Measurements from ENCODE around the gene IMPDH2.
"Not testable (repeated sequence)": the region's sequence is repeated elsewhere in the genome, so short reads cannot be mapped to it uniquely, and the experiment has no call there.

Gene IMPDH2

DNA sequence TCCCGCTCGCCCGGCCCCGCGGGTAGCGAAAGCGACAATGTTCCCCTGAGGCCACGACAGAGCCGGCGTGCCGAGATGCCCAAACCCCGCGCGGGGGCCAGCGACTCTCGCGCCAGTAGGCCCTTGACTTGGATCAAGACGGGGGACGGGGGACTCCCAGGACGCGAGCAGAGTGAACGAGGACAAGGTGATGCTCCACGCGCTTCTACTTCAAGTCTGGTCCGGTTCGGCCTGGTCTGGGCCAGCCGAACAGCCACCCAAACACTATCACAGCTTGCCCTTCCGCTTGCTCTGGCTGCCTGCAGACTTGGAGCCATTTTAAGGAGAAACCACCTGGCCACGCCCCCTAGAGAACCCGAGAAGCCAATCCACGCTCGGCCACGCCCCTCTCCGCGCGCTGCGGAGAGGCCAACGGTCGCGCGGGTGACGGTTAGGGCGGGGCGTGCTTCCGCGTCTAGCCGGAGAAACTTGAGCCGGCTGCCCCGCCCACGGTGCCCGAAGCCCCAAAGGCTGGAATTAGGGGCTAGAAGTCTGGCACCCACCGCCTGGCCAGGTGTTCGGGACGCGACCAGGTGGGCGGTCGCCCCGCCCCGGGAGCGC, 7.9 kb downstream of the IMPDH2 start:
- DNase-seq, result no peak

DNA sequence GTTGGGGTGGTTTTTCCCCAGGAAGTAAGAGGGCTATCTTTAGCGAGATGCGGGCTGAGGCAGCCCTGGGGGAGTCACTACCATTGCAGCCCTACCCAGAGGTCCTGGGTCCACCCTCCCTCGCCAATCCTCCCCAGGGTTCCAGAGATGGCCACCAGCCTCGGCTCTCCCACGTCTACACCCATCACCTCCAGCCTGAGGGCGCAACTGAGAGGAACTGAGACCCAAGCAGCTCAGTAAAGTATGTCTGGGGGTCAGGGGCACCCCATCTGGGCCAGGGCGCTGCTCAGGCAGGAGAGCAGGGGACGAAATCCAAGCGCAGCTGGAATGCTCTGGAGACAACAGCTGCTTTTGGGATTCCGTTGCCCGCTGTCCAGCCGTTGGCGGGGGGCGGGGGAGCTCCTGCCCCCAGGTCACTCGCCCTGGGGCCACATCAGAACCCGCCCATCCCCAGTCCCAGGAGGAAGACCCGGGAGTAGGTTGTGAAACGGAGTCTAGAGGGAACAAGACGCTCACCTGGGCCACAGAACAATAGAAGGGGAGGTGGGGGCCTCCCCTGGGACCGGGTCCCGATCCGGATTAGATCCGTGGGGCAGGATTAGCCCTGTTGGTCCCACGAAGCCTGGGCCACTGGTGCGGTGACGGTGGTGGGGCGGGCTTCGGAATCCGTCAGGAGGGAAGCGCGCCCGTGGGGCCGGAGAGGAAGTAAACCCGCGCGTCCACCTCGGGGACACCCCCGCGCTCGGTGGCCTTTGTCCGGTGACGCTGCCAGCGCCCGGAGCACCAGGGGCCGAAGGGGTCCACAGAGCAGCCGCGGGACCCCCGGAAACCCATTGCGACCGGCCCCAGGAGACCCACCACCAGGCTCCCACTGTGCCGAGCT, 8.6 kb downstream of the IMPDH2 start:
- no peak for DNase-seq

DNA sequence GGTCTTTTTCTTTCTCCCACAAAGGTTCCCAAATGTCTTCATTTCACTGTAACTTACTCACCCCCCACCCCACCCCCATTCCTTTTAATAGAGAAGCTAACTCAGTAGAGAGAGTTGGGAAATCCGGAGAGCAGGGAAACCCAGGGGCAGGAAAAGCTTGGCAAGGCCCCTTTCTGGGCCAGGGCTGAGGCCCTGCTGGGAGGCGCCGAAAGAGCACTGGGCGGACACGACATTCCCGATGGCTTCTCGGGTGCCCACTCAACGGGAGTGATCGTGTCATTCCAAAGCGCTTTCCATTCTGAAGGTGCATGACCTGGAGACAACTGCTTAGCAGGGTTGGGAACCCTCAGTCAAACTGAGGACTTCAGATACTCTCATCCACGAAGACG, 9.3 kb downstream of the IMPDH2 start:
- DNase-seq, result no peak

DNA sequence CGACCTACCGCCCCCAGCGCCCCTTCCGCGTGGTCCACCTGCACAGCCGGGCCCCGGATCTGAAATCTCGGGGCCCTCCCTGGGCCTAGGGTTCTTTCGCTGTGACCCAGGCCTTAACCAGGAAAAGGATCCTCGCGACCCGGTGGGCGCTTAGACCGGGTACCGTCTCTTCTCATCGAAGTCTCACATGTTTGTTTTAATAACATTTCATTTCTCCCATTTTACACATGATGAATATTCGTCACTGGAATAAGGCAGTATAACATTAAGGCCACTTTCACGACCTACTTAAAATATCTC, 10.5 kb downstream of the IMPDH2 start:
- DNase-seq, result no peak

DNA sequence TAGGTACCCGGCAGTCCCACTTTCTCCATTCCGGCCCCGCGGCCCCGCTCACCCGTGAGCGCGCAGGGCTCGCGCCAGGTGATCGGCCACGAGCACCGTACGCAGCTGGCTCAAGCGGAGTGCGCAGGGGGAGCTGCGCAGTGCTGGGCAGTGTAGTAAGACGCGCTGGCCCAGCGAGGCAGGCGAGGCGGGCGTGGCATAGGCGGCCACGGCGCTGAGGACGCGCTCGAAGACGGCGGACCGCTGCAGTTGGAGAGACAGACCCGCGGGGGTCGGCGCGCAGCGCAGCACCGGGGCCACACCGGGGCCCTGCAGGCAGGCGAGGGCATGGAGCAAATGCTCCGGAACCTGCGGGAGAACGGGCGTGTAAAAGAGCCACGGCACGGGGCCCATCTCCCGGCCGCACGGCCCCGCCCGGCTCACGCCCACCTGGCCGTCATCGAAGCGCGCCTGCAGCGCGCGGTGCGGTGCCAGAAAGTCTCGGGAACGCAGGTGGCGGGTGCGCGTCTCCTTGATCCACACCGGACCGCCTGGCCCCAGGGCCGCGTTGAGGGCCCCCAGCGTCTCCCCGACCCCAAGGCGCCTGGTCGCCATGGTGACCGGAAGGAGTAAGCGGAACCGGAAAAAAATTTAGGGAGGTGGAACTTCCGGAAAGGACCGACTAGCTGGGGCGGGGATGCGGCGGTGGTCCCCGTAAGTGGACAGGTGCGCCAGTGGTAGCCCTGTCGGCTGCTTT, 11.1 kb downstream of the IMPDH2 start, which contains the start of gene DALRD3:
Gene DALRD3 (minus strand): TSS at position 610 of the 736 bp plus-strand sequence. CDS start 16 bp downstream, at position 594.
- DNase-seq, result no peak

DNA sequence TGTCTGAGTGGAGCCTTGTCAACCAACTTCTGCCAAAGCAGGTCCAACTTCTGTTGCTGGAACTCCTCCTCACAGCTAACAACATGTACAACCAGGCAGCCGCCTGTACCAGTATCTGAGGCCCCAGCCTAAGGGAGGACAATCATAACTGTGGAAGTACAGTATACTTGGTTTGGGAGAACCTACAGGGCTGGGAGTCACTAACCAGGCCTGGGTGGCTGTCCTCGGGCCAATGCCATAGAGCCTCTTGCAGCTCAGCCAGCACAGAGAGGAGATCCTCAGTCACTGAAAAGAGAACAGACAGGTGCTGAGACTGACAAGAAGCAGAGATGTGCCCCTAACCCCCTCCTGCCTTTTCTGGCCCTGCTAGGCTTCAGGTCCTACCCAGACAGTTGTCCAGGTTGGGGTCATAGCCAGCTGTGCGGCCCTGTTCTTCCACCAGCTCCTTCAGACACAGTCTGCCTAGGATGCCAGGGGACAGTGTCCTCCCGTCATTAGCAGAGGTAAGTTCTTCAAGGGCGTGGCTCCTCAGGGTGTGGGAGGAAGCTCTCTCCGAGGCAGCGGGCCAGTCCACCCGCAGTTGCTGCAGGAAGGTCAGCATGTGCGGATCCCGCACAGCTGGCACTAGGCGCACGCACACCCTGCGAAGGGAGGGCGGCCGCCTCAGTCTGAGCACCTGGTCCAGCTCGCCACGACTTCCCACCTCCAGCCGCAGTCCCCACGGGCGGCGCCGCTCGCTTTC, 11.8 kb downstream of the IMPDH2 start:
- no peak for DNase-seq

DNA sequence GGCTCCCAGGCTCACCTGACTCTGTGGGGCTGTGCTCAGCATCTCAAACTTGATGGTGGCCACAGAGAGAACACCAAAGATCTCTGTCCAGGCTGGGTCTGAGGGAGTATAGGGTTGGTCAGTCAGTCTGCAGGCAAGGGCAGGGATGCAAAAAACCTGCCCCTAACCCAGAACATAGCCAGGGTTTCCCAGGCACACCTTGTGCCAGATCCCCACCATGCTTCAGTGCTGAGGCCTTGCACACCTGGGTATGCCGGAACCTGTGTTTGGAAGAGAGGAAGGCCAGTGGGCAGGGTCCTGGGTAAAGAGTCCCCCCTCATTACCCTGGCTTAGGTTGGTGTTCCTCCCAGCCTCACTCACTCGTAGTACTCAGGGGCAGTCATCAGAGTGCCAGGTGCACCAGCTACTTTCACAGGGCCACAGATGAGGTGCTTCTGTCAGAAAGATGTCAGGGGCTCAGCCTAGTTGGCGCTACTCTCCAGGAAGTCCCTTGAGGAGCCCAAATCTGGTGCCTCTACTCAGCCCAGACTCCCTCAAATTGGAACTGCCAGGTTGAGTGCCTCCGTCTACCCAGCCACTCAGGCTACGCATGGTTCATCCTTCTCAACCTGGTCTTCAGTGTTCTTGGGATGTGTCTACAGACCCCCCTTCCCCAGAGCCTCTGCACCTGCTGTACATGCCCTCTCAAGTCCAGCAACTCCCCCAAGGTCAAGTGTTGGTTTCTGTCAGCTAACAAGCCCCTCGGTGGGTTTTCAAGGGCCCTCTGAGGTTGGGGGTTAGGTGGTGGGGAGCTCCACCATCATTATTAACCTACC, 12.6 kb downstream of the IMPDH2 start:
- DNase-seq, result no peak

DNA sequence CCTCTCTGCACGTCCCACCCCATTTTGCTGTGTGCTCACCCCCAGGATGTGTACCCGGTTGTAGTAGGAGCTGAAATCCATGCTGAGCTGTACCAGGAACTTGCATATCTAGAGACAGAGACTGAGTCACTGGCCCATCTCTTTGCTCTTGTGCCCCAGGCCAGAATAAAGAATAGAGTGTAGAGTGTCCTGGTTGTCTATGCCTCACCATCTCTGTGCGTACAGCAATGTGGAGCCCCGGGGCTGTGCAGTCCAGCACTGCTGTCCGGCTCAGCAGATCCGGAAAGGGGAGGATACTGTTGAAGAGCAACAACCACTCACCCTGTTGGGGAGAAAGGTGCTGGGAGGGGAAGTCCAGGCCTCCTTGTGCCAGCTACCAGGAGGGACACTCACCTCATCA, 13.4 kb downstream of the IMPDH2 start:
- DNase-seq, result no peak

DNA sequence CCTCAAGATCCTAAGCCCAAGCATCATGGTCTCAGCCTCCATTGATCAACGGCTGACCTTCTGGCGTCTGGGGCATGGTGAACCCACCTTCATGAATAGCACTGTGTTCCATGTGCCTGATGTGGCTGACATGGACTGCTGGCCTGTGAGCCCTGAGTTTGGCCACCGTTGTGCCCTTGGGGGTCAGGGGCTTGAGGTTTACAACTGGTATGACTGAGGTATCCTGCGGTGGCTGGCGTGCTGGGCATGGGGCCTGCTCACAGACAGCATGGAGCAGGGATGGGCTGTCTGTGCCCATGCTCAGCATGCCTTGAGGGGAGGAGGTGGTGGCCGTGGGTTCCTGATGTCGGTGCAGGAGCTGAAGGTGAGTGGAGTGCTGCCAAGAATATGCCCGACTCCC, 14.1 kb downstream of the IMPDH2 start:
- DNase-seq, result no peak

DNA sequence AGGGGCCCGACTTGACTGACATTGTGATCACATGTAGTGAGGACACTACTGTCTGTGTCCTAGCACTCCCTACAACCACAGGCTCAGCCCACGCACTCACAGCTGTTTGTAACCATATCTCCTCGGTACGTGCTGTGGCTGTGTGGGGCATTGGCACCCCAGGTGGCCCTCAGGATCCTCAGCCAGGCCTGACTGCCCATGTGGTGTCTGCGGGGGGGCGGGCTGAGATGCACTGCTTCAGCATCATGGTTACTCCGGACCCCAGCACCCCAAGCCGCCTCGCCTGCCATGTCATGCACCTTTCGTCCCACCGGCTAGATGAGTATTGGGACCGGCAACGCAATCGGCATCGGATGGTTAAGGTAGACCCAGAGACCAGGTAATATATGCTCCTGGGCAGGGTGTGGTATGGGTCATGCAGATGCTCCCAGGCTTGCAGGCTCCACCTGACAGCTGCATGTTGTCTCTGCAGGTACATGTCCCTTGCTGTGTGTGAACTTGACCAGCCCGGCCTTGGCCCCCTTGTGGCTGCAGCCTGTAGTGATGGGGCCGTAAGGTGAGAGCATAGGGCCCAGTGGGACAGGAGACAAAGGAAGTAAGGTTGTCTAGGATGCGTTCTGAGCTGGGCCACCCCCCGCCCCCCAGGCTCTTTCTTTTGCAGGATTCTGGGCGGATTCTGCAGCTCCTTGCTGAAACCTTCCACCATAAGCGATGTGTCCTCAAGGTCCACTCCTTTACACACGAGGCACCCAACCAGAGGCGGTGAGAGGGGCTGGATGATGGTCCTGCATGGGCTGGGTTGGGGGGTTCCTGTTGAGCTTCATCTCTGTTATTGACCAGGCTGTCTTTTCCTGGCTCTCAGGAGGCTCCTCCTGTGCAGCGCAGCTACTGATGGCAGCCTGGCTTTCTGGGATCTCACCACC, 15.2 kb downstream of the IMPDH2 start:
- no peak for DNase-seq

DNA sequence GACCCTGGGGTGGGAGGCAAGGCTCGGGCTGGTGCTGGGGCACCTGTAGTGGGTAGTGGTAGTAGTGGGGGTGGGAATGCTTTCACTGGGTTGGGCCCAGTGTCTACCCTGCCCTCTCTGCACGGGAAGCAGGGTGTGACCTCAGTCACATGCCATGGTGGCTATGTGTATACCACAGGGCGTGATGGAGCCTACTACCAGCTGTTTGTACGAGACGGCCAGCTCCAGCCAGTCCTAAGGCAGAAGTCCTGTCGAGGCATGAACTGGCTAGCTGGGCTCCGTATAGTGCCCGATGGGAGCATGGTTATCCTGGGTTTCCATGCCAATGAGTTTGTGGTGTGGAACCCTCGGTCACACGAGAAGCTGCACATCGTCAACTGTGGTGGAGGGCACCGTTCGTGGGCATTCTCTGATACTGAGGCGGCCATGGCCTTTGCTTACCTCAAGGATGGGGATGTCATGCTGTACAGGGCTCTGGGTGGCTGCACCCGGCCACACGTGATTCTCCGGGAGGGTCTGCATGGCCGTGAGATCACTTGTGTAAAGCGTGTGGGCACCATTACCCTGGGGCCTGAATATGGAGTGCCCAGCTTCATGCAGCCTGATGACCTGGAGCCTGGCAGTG, 16.0 kb downstream of the IMPDH2 start:
- DNase-seq, result no peak

DNA sequence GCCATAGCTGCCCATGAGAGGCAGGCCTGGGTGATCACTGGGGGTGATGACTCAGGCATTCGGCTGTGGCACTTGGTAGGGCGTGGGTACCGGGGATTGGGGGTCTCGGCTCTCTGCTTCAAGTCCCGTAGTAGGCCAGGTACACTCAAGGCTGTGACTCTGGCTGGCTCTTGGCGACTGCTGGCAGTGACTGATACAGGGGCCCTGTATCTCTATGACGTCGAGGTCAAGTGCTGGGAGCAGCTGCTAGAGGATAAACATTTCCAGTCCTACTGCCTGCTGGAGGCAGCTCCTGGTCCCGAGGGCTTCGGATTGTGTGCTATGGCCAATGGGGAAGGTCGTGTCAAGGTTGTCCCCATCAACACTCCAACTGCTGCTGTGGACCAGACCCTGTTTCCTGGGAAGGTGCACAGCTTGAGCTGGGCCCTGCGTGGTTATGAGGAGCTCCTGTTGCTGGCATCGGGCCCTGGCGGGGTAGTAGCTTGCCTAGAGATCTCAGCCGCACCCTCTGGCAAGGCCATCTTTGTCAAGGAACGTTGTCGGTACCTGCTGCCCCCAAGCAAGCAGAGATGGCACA, 16.7 kb downstream of the IMPDH2 start:
- DNase-seq, result no peak

DNA sequence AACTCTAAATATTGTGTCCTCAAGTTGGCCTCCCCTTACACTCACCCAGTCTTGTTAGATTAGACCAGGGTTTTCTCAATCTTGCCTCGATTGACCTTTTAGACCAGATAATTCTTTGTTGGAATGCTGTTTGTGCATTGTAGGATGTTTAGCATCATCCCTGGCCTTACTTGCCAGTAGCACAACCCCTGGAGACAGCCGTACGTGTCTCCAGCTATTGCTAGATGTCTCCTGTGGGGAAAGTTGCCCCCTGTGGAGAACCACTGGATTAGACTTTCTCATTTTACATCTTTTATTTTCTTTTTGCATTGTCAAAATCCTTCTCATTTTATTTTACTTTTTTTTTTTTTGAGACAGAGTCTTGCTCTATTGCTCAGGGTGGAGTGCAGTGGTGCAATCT, 19.8 kb downstream of the IMPDH2 start:
- DNase-seq, result no peak

DNA sequence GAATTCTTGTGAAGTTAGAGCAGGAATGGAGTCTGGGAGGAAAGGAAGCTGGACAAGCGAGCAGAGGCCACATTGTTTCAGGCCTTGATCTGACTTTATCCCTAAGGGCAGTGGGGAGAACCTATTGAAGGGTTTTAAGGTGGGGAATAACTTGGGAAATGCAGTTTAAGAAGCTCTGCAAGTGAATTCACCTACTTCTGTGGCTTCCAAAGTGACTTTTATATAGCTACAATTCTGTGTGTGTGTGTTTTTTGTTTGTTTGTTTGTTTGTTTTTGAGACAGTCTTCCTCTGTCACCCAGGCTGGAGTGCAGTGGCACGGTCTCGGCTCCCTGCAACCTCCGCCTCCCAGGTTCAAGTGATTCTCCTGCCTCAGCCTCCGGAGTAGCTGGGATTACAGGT, 20.6 kb downstream of the IMPDH2 start:
- not testable (repeated sequence) for DNase-seq

DNA sequence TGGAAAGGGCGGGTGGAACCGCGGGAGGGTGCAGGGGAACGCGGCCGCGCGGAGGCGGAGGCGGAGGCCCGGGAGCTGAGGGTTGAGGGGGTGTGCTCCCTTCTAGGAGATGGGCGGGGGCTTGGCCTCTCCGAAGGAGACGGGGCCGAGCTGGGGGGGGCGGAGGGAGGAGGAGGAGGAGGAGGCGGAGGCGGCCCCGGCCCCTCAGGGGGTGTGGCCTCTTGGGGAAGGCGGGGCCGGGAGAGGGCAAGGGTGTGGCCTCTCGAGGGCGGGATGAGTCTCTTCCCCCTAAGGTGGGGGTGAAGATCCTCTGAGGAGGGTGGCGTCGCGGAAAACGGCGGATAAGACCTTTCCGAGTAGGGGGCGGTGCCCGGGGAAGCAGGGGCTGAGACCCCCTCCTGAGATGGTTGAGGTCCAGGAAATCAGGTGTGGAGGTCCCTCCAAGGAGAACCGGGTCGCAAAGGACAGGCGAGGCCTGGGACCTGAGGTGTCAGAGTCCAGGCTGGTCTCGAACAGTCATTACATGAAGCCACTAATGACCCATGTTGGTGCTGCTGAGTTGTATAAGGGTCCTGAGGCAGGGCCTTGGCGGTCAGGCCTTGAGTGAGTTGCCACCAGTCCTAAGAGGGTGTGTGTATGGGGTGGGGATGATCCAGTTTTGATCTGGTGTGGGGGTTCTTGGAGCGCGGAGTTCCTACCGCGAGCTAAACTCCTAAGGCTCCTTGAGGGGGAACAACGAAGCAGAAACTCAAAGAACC, 21.2 kb downstream of the IMPDH2 start:
- no peak for DNase-seq

DNA sequence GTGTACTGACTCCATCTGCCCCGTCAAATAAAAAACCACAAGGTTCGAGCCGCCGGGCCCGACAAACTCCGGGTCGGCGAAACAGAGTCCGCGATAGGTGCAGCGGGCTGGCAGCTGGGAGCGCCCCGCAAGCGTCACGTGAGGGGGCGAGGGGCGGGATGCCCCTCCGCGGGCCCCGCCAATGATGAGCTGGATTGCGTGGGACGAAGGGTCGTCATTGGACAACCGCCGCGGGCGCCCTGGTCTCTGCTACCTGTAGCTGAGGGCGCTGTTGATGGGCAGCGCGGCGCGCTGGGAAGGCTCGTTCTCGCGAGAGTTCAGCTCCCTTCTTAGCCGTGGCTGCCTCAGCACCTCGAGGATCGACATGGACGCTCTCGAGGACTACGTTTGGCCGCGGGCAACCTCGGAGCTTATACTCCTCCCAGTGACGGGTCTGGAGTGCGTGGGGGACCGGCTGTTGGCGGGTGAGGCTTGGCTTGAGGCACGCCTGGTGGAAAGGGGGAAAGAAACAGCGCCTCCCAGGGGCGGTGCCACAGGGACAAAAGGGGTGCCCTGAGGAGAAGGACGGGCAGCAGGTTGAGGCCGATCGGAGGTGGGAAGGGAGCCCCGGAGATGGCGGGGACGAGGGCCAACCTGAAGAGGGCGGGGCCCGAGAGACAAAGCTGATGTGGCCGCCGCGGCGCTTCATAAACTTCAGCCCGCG, 22.0 kb downstream of the IMPDH2 start, which contains the start of gene WDR6:
Gene WDR6 (plus strand): TSS at position 324 of the 703 bp plus-strand sequence. CDS start 41 bp downstream, at position 365.
- DNase-seq, result no peak

DNA sequence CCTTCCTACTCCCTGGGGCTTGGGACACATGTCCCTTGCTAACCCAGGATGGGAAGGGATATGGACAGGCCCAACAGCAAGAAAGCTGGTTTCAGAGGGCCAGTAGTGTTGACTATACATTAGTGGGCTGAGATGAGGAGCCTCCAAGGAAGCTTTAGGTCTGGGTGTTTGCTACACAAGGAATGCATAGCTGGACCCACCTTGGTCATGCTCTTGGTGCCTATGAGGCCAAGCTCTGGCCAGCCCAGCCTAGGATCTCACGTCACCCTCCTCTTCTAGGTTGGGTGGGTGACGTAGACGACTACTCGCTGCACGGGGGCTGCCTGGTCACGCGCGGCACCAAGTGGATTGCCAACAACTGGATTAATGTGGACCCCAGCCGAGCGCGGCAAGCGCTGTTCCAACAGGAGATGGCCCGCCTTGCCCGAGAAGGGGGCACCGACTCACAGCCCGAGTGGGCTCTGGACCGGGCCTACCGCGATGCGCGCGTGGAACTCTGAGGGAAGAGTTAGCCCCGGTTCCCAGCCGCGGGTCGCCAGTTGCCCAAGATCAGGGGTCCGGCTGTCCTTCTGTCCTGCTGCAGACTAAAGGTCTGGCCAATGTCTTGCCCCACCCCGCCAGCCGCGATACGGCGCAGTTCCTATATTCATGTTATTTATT, 22.7 kb downstream of the IMPDH2 start:
- DNase-seq, result no peak

DNA sequence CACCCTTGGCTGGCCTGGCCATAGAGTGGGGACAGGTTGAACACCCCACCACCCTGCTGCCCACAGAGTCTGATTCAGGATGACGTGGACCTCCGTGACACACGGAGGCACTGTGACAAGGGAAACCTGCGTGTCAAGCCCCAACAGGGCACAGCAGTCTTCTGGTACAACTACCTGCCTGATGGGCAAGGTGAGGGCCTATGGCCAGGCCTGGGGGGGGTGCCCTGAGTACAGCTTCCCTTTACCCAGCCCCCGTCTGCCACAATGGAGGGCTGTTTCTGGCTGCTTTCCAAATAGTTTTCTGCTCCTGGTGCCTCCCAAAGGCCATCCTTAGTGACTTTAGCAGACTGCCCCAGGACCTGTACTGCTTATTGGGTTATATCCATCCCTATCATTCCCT, 23.2 kb downstream of the IMPDH2 start:
- no peak for DNase-seq
